Medulla oblongata (tissue), 1 donor: ENCODE results near the gene ANO10.
"Not testable (repeated sequence)": the region's sequence is repeated elsewhere in the genome, so short reads cannot be mapped to it uniquely, and the experiment has no call there.

Experiments
- DNase-seq: peaks from one replicate; pipeline ENCODE4 v3.0.0-alpha.2; 2015; ENCODE audit errors: extremely low spot score

Gene ANO10

GRCh38 chr3:43373560-43373928 is 248.3 kb downstream of the ANO10 start:
- no peak for DNase-seq

- DNase-seq = no peak
These were observed 248.8 kb downstream of the ANO10 start for GRCh38 chr3:43372809-43373559.

- no peak for DNase-seq
These were observed 249.6 kb downstream of the ANO10 start for GRCh38 chr3:43372007-43372740.

- no peak for DNase-seq
These were observed 250.3 kb downstream of the ANO10 start for GRCh38 chr3:43371494-43371893.

- no peak for DNase-seq
These were observed 251.4 kb downstream of the ANO10 start for GRCh38 chr3:43370293-43370980.

- no peak for DNase-seq
These were observed 252.2 kb downstream of the ANO10 start for GRCh38 chr3:43369404-43370292.

- no peak for DNase-seq
These were observed 254.9 kb downstream of the ANO10 start for GRCh38 chr3:43366885-43367284.

GRCh38 chr3:43366481-43366880 is 255.3 kb downstream of the ANO10 start:
- DNase-seq = no peak

GRCh38 chr3:43365601-43366305 is 256.1 kb downstream of the ANO10 start:
- DNase-seq = no peak

GRCh38 chr3:43364926-43365325 is 256.9 kb downstream of the ANO10 start:
- no peak for DNase-seq

- no peak for DNase-seq
These were observed 257.3 kb downstream of the ANO10 start for GRCh38 chr3:43364494-43364893.

GRCh38 chr3:43363621-43364266 is 258.1 kb downstream of the ANO10 start:
- no peak for DNase-seq

- DNase-seq = no peak
These were observed 258.9 kb downstream of the ANO10 start for GRCh38 chr3:43362961-43363360.

GRCh38 chr3:43362183-43362582 is 259.6 kb downstream of the ANO10 start:
- DNase-seq = no peak

GRCh38 chr3:43361077-43361476 is 260.7 kb downstream of the ANO10 start:
- no peak for DNase-seq

GRCh38 chr3:43356033-43356432 is 265.8 kb downstream of the ANO10 start:
- not testable (repeated sequence) for DNase-seq

- DNase-seq = no peak
These were observed 267.7 kb downstream of the ANO10 start for GRCh38 chr3:43353923-43354670.

- no peak for DNase-seq
These were observed 268.4 kb downstream of the ANO10 start for GRCh38 chr3:43353393-43353792.

- DNase-seq = no peak
These were observed 272.1 kb downstream of the ANO10 start for GRCh38 chr3:43349716-43350115.
